GM13977 (cell line): Measurements from ENCODE around the gene TMIGD1.
A peak's percentile ranks its signal among the peaks of the same experiment; 100 is the strongest.

Experiments used
- DNase-seq: peaks from one replicate; pipeline ENCODE4 v3.0.0; 2012; ENCODE audit warnings: low spot score
- in situ Hi-C: fragments of 300-500 bp; cut with MboI; formaldehyde crosslinking; loops from one replicate; pipeline ENCODE4 v1.12.0; 2022; ENCODE audit warnings: low sequenced_read_pairs, low pct_unique_long_range_greater_than_20kb, mixed read lengths, inconsistent platforms; ENCODE audit not compliant: unreplicated experiment
- TF ChIP-seq, protein P1 (sequence below): IDR thresholded peaks from 2 replicates; pipeline ENCODE4 v1.5.1; 2012; ENCODE audit warnings: mild to moderate bottlenecking, control low read depth; ENCODE audit not compliant: insufficient read depth; ENCODE audit errors: extremely low read depth, missing control alignments

Gene TMIGD1

DNA sequence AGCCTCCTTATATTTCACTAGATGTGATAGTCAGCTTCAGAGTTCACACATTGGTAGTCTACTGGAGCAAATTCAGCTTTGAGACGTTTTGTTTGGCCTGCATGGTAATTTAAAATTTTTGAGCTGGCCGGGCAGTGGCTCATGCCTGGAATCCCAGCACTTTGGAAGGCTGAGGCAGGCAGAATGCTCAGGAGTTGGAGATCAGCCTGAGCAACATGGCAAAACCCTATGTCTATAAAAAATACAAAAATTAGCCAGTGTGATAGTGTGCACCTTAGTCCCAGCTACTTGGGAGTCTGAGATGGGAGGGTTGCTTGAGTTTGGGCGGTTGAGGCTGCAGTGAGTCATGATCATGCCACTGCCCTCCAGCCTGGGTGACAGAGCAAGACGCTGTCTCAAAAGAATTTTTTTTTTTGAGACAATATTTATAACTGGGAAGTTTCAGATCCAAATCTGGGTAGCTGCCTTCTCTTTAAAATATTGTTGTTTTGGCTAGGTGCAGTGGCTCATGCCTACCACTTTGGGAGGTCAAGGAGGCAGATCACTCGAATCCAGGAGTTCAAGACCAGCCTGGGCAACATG, 37.3 kb downstream of the TMIGD1 start:
- in situ Hi-C loops, result no loop called here
- TF ChIP-seq, protein P1, sequence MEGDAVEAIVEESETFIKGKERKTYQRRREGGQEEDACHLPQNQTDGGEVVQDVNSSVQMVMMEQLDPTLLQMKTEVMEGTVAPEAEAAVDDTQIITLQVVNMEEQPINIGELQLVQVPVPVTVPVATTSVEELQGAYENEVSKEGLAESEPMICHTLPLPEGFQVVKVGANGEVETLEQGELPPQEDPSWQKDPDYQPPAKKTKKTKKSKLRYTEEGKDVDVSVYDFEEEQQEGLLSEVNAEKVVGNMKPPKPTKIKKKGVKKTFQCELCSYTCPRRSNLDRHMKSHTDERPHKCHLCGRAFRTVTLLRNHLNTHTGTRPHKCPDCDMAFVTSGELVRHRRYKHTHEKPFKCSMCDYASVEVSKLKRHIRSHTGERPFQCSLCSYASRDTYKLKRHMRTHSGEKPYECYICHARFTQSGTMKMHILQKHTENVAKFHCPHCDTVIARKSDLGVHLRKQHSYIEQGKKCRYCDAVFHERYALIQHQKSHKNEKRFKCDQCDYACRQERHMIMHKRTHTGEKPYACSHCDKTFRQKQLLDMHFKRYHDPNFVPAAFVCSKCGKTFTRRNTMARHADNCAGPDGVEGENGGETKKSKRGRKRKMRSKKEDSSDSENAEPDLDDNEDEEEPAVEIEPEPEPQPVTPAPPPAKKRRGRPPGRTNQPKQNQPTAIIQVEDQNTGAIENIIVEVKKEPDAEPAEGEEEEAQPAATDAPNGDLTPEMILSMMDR, result no peak
- no peak for DNase-seq

DNA sequence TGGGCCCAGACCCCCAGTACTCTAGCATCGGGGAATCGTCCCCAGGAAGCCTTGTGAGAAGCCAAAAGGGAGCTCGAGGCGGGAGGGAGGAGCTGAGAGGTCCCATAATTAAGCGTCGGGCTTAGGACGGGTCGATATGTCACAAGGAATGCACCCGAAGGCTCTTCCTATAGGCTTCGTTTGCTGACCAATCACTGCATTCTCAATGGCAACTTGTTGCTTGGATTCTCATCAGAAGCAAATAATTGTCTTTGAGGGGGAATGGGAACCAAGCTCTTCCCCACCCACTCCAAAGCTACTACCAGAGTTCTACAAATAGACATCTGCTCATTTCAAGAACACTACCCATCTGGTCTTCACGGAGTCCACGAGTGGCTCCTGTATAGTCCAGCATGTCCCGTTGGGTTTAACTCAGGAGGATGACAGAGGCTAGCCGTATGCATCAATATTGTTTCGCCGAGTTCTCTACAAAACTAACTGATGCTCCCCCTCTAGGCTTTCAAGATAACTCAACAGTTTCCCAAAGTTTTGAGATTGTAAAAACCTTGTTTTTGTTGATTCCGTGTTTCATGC, 41.5 kb downstream of the TMIGD1 start:
- DNase-seq, result no peak
- in situ Hi-C loops, result no loop called here
- TF ChIP-seq, protein P1, result no peak

DNA sequence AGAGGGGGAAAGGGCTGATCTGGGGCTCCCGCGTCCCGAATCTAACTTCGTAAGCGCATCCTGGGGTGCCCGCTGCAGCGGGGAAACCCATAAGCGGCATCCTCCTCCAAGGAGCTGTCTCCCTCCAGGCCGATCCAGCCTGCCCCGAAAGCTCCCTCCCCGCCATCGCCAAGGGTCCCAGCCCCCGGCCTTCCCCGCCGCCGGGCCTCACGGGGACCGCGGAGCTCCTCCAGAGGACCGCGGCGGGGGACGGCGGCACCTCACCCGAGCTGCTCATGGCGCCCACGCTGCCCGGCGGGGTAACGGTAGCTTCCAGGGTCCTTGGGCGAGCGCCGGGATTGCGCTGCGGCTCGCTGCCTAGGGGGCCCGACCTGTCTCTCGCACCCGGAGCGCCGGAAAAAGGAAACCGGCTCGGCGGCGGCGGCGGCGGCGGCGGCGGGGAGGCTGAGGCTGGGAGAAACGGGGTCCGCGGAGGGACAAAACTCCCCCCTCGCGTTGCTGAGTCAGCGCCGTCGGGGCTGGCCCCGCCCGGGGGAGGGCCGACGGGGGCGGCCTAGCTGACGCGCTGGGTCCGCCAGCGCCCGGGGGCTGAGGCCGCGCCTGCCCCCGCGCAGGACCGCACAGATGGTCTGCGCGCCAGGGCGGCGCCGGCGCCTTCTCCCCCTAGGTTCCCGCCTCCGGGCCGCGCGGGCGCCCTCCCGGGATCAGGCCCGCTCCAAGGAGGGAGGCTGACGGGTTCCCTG, 42.1 kb downstream of the TMIGD1 start, which contains the start of gene BLMH:
TSS of gene BLMH (minus strand) at position 402 of the 743 bp plus-strand sequence. CDS start at position 277, 125 bp downstream.
- TF ChIP-seq, protein P1, result no peak
- DNase-seq, result peak; percentile 97
- in situ Hi-C loops, result no loop called here

DNA sequence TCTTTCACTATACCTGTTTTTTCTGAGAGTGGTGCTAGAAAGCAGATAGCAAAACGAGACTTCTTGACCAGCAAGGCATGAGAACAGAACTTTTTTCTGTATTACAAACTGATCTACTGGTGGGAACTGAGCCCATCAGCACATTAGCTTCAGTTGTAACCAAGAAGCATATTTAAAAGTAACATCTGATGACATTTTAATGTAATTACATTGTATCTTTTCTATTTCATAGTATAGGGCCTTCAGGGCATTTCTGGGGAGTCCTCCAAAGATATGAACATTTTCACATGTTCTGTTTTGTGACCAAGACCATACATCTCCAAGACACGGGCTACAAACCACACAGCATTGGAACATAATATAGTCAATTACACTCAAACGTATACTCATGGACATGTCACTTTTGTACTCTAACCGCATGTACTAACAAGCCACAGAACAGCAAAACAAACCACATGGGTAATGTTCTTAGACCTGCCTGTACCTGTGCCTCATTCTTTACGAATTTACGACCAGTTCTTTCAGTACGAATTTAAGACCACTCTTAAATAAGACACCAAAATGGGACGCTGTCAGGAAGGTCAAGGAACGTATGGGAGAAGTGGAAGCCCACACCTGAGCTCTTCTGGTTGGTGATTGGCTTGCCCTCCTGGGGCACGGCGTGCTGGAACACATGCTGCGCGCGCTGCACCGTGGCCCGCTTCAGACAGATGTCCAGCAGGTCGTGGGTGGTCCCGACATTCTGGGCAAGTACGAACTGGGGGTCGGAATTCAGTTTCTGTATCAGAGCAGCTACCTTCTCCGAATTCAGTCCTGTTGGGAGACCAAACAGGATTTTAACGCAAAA, 42.9 kb downstream of the TMIGD1 start:
- in situ Hi-C loops, result no loop called here
- TF ChIP-seq, protein P1, result no peak
- peak; percentile 56 for DNase-seq

DNA sequence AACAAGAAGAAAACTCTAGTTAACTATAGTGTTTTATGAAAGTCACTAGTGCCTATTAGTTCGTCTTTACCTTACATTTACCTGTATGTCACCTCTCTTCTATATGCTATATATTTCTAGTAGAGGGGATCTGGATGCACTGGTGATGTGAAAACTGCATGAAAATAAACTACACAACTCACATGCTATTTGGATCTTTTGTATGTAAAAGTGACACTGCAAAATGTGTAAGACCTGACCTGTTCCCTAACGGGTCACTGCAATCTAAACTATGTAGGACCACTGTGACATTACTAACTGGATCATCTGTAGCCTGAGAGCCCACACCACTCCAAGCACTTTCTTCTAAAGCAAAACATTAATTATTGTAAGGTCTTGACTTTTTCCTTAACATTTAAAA, 43.8 kb downstream of the TMIGD1 start:
- in situ Hi-C loops, result no loop called here
- DNase-seq, result no peak
- TF ChIP-seq, protein P1, result no peak

DNA sequence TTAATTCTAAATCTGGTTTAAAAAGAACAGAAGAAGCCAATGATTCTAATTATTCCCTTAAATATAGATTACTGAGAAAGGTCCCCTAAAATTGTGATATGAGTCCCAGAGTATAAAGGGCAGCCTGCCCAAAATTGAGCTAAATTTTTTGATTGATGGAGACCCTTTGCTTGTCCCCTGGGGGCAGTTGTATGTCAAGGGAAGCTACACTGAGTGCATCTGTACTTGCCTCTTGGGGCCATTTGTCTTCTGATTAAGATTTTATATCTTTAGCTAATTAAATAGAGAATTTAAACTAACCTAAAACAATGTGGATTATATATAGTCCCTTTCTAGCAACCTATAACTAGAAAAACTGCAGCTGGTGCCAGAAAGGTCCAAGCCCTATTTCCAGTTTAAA, 54.7 kb downstream of the TMIGD1 start:
- in situ Hi-C loops, result no loop called here
- no peak for DNase-seq
- TF ChIP-seq, protein P1, result no peak
